ENCODE data around the gene AP4S1. TPM values are rescaled to one million over a fixed set of nuclear protein-coding genes. Genes with fewer than 3 reads are reported as not detected.
A peak's percentile ranks its signal among the peaks of the same experiment; 100 is the strongest.

Gene AP4S1
- total RNA-seq, 2 donors from 2014 or later = 7.6 to 11.1 TPM

- Mint-ChIP-seq H3K9me3 (no peaks in the 10 kb centered on the region), H3K27ac (peak within 1 kb of the TSS; percentile 97), H3K4me3 (peak within 1 kb of the TSS; percentile 84), H3K27me3 (ENCODE audit: insufficient read depth) (no peaks in the 10 kb centered on the region), H3K36me3 (ENCODE audit: low read depth) (peaks cover 12% of the 10 kb centered on the region), H3K4me1 (peaks cover 34% of the 10 kb centered on the region)
- Histone ChIP-seq H3K27ac (ENCODE audit: low read depth, low read length) (peak within 1 kb of the TSS; percentile 94), H3K27me3 (ENCODE audit: control insufficient read depth, insufficient read depth, low read length, poor library complexity, severe bottlenecking) (no peaks in the 10 kb centered on the region), H3K4me3 (ENCODE audit: low read length) (peak within 1 kb of the TSS; percentile 94), H3K4me1 (ENCODE audit: control insufficient read depth, insufficient read depth, low read length) (peaks cover 5% of the 10 kb centered on the region), H3K9me3 (ENCODE audit: control insufficient read depth, low read length) (peaks cover 5% of the 10 kb centered on the region), H3K36me3 (ENCODE audit: control insufficient read depth, insufficient read depth, low read length) (peaks cover 21% of the 10 kb centered on the region), H3K9ac (ENCODE audit: extremely low read depth, low read length, poor library complexity, severe bottlenecking) (peak within 1 kb of the TSS; percentile 91)
- DNase-seq = no peak
- 0% methylated on average over 24 of the region's 31 CpGs; no CpG with 5 or more reads in 1 of the 2 experiments for WGBS, 2 experiments (ENCODE audit: insufficient coverage in 1 of 2, insufficient read length in 1 of 2)
- TF ChIP-seq, protein P1, sequence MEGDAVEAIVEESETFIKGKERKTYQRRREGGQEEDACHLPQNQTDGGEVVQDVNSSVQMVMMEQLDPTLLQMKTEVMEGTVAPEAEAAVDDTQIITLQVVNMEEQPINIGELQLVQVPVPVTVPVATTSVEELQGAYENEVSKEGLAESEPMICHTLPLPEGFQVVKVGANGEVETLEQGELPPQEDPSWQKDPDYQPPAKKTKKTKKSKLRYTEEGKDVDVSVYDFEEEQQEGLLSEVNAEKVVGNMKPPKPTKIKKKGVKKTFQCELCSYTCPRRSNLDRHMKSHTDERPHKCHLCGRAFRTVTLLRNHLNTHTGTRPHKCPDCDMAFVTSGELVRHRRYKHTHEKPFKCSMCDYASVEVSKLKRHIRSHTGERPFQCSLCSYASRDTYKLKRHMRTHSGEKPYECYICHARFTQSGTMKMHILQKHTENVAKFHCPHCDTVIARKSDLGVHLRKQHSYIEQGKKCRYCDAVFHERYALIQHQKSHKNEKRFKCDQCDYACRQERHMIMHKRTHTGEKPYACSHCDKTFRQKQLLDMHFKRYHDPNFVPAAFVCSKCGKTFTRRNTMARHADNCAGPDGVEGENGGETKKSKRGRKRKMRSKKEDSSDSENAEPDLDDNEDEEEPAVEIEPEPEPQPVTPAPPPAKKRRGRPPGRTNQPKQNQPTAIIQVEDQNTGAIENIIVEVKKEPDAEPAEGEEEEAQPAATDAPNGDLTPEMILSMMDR (conservative IDR thresholded peaks at IDR 0.05) = no peak
These were observed 614 bp downstream of the AP4S1 start, which contains the start of gene STRN3 for GRCh38 chr14:31026077-31026449. Gene STRN3, minus strand, starts transcription at chr14:31026379. Its CDS starts 194 bp downstream, at chr14:31026185.

DNA sequence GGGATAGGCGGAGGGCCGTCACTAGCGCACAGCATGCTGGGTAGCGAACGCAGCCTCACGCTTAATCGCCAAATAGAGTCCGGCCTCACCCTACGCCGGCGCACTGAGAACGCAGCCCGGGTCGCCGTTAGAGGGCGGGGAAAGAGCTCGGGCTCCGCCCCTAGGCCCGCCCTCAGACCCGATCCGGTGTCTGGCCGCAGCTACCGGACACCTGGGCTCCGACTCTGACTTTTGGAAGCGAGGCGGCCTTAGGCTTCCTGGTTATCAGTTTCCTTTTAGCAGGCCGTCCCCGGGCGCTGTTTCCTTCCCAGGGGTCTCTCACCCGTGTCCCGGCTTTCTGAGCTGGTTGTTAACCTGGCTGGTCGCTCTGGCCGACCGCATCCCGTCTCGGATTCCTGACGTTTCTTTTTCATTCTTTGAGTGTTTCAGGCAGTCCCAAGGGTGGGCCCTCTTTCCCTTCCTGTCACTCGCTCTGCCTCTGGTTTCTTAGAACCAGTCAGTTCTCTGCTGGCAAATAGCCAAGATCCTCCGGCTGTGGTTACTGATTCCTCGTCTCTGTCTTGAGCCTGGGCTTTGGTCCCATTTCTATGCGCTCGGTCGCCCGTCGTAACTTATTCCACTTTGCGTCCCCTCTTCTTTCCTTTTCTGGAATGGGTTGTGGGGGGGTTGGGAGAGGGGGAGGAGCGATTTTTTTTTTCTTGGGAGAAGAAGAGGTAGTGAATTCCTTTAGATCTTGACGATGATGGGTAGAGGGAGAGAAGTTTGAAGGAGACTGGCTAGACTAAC, 1.2 kb downstream of the AP4S1 start:
- peak overlapping the region; percentile 97 for H3K27ac Mint-ChIP-seq
- H3K27me3 Mint-ChIP-seq (ENCODE audit: insufficient read depth) = no peaks in the 10 kb centered on the region
- TF ChIP-seq, protein P1 (conservative IDR thresholded peaks at IDR 0.05) = no peak
- peak; percentile 98 for DNase-seq
- peaks cover 37% of the 10 kb centered on the region for H3K4me1 Mint-ChIP-seq
- Histone ChIP-seq H3K27ac (ENCODE audit: low read depth, low read length) (peak overlapping the region; percentile 94), H3K4me1 (ENCODE audit: control insufficient read depth, insufficient read depth, low read length) (peaks cover 10% of the 10 kb centered on the region), H3K9ac (ENCODE audit: extremely low read depth, low read length, poor library complexity, severe bottlenecking) (peak overlapping the region; percentile 91), H3K9me3 (ENCODE audit: control insufficient read depth, low read length) (peaks cover 1% of the 10 kb centered on the region), H3K36me3 (ENCODE audit: control insufficient read depth, insufficient read depth, low read length) (peaks cover 15% of the 10 kb centered on the region), H3K27me3 (ENCODE audit: control insufficient read depth, insufficient read depth, low read length, poor library complexity, severe bottlenecking) (no peaks in the 10 kb centered on the region), H3K4me3 (ENCODE audit: low read length) (peak overlapping the region; percentile 94)
- H3K9me3 Mint-ChIP-seq = no peaks in the 10 kb centered on the region
- H3K36me3 Mint-ChIP-seq (ENCODE audit: low read depth) = peaks cover 6% of the 10 kb centered on the region
- peak overlapping the region; percentile 84 for H3K4me3 Mint-ChIP-seq
- WGBS, 2 experiments (ENCODE audit: insufficient coverage in 1 of 2, insufficient read length in 1 of 2) = 0 to 1% methylated on average over 24 to 47 of the region's 48 CpGs

GRCh38 chr14:31027847-31028246, 2.4 kb downstream of the AP4S1 start:
- Histone ChIP-seq H3K9me3 (ENCODE audit: control insufficient read depth, low read length) (no peaks in the 10 kb centered on the region), H3K4me1 (ENCODE audit: control insufficient read depth, insufficient read depth, low read length) (peaks cover 10% of the 10 kb centered on the region), H3K27me3 (ENCODE audit: control insufficient read depth, insufficient read depth, low read length, poor library complexity, severe bottlenecking) (no peaks in the 10 kb centered on the region), H3K27ac (ENCODE audit: low read depth, low read length) (no peak overlapping the region), H3K36me3 (ENCODE audit: control insufficient read depth, insufficient read depth, low read length) (peaks cover 3% of the 10 kb centered on the region), H3K9ac (ENCODE audit: extremely low read depth, low read length, poor library complexity, severe bottlenecking) (no peak overlapping the region), H3K4me3 (ENCODE audit: low read length) (peak overlapping the region; percentile 94)
- TF ChIP-seq, protein P1 (conservative IDR thresholded peaks at IDR 0.05) = no peak
- Mint-ChIP-seq H3K36me3 (ENCODE audit: low read depth) (peaks cover under 1% of the 10 kb centered on the region), H3K9me3 (no peaks in the 10 kb centered on the region), H3K27ac (no peak overlapping the region), H3K4me1 (peaks cover 39% of the 10 kb centered on the region), H3K27me3 (ENCODE audit: insufficient read depth) (no peaks in the 10 kb centered on the region), H3K4me3 (peak overlapping the region; percentile 84)
- WGBS, 2 experiments (ENCODE audit: insufficient coverage in 1 of 2, insufficient read length in 1 of 2) = no CpG with 5 or more reads among the region's 1 CpG
- no peak for DNase-seq
